Measurements from ENCODE around the gene NRXN3.

GRCh38 chr14:79562185-79562584, 1392.0 kb downstream of the NRXN3 start:
- TF ChIP-seq POLR2A (IDR thresholded peaks at IDR 0.05; ENCODE audit: low read depth, low read length) (no peak), RCOR1 (IDR thresholded peaks at IDR 0.05; ENCODE audit: insufficient replicate concordance, low read length) (no peak), CTCF (conservative IDR thresholded peaks at IDR 0.05; ENCODE audit: low read depth, low read length) (no peak), CEBPB (IDR thresholded peaks at IDR 0.05; ENCODE audit: low read depth, low read length) (no peak), ELK1 (IDR thresholded peaks at IDR 0.05; ENCODE audit: borderline replicate concordance, low read depth, low read length) (no peak), USF2 (IDR thresholded peaks at IDR 0.05; ENCODE audit: low read depth, low read length) (no peak), SMC3 (IDR thresholded peaks at IDR 0.05; ENCODE audit: low read depth, low read length) (no peak), RAD21 (IDR thresholded peaks at IDR 0.05; ENCODE audit: low read length) (no peak), RFX5 (IDR thresholded peaks at IDR 0.05; ENCODE audit: low read depth, low read length) (no peak), BHLHE40 (IDR thresholded peaks at IDR 0.05; ENCODE audit: low read depth, low read length) (no peak)

All from IMR-90 (cell line).